Measurements from ENCODE around the gene RAB7A. TPM values are rescaled to one million over a fixed set of nuclear protein-coding genes. Genes with fewer than 3 reads are reported as not detected.
"Not testable (repeated sequence)": the region's sequence is repeated elsewhere in the genome, so short reads cannot be mapped to it uniquely, and the experiment has no call there.

RAB7A gene
- total RNA-seq, 4 donors from 2014 or later: 81.0 to 116 (median 87.0) TPM

DNA sequence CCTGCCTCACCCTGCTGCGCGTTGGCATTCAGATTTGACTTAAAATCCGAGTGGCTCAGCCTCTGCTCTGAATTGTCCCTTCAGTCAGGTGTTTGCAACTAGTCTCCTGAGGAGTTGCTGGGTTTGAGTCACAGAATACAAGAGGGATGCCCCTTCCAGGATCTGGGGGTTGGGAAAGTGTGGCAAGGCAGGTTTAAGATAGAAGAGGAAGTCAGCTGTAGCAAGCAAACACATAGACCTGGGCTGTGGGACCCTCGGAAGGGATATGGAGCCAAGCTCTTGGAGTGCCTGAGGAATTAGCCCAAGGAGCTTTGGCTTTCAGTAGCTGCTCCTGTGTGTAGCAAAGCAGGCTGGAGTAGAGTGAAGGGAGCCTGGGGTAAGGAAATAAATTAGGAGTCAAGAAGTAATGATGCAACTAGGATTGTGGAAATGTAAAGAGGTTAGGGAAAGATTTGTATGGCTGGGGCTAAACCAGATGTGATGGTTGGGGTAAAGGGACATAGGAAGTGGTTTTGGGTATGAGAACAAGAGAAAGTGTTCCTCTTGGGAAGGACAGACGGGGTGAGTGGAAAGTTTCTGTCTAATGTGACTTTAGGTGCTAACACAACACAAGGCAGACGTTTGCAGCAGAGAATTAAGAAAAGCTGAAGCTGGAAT, 41.2 kb downstream of the RAB7A start:
- Histone ChIP-seq H3K27ac (replicated peaks in 1 of 4) (no peak overlapping the region), H3K36me3 (peaks cover 0 to 11% (median 9%) of the 10 kb centered on the region in 4 donors), H3K4me1 (peaks cover 42 to 69% (median 59%) of the 10 kb centered on the region in 4 donors), H3K27me3 (no peaks in the 10 kb centered on the region), H3K9me3 (no peaks in the 10 kb centered on the region), H3K4me3 (no peak overlapping the region)
- TF ChIP-seq POLR2AphosphoS5 (IDR thresholded peaks at IDR 0.05): no peak
- 70% methylated on average over 6 of the region's 6 CpGs for WGBS
- no peak for DNase-seq (ENCODE audit: extremely low spot score)
- intact Hi-C loops (cut with DNase I): no loop called here

DNA sequence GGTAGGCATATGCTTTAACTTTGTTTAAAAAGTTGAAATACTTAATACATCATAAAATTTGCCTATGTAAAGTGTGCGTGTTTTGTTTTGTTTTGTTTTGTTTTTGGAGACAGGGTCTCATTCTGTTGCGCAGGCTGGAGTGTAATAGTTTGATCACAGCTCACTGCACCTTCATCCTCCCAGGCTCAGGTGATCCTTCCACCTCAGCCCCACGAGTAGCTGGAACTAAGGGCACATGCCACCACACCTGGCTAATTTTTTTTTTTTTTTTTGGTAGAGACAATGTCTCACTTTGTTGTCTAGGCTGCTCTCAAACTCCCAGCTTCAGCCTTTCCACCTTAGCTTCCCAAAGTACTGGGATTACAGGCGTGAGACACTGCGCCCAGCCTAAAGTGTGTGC, 42.5 kb downstream of the RAB7A start:
- peaks cover 0 to 11% (median 9%) of the 10 kb centered on the region in 4 donors for H3K36me3 ChIP-seq
- H3K27me3 ChIP-seq: no peaks in the 10 kb centered on the region
- no peak for TF ChIP-seq EP300 (IDR thresholded peaks at IDR 0.05)
- TF ChIP-seq POLR2A (IDR thresholded peaks at IDR 0.05; ENCODE audit: low read depth): no peak
- TF ChIP-seq POLR2AphosphoS5 (IDR thresholded peaks at IDR 0.05): no peak
- TF ChIP-seq, protein P1, sequence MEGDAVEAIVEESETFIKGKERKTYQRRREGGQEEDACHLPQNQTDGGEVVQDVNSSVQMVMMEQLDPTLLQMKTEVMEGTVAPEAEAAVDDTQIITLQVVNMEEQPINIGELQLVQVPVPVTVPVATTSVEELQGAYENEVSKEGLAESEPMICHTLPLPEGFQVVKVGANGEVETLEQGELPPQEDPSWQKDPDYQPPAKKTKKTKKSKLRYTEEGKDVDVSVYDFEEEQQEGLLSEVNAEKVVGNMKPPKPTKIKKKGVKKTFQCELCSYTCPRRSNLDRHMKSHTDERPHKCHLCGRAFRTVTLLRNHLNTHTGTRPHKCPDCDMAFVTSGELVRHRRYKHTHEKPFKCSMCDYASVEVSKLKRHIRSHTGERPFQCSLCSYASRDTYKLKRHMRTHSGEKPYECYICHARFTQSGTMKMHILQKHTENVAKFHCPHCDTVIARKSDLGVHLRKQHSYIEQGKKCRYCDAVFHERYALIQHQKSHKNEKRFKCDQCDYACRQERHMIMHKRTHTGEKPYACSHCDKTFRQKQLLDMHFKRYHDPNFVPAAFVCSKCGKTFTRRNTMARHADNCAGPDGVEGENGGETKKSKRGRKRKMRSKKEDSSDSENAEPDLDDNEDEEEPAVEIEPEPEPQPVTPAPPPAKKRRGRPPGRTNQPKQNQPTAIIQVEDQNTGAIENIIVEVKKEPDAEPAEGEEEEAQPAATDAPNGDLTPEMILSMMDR (IDR thresholded peaks at IDR 0.05): no peak
- intact Hi-C loops (cut with DNase I): no loop called here
- no peak for DNase-seq (ENCODE audit: extremely low spot score)
- no peak overlapping the region for H3K27ac ChIP-seq (replicated peaks in 1 of 4)
- WGBS: 92% methylated on average over 5 of the region's 5 CpGs
- no peak overlapping the region for H3K4me3 ChIP-seq
- peaks cover 40 to 64% (median 61%) of the 10 kb centered on the region in 4 donors for H3K4me1 ChIP-seq
- H3K9me3 ChIP-seq: no peaks in the 10 kb centered on the region

DNA sequence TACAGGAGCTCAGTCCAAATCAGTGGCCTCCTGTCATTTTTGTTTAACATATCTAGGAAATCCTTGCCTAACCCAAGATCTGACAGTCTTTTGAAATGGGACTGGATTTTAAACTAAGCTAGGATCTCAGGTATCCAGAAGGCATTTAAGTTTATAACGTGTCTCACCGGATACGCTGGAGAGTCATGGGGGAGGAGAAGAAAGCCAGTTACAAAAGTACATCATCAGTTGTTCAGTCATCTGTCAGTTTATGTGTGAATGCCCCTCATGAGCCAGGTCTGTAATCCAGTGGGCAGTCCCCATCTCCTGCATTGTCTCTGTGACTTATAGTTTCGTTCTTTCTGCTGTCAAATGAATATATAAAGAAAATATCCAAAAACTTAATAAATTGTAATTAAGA, 44.4 kb downstream of the RAB7A start:
- H3K4me1 ChIP-seq: peaks cover 40 to 74% (median 73%) of the 10 kb centered on the region in 4 donors
- TF ChIP-seq POLR2AphosphoS5 (IDR thresholded peaks at IDR 0.05) (no peak), EP300 (IDR thresholded peaks at IDR 0.05) (no peak), POLR2A (IDR thresholded peaks at IDR 0.05; ENCODE audit: low read depth) (no peak)
- TF ChIP-seq, protein P1 (IDR thresholded peaks at IDR 0.05): no peak
- intact Hi-C loops (cut with DNase I): no loop called here
- peaks cover 0 to 2% (median under 1%) of the 10 kb centered on the region in 4 donors for H3K36me3 ChIP-seq
- no peak overlapping the region for H3K4me3 ChIP-seq
- no peaks in the 10 kb centered on the region for H3K9me3 ChIP-seq
- no peaks in the 10 kb centered on the region for H3K27me3 ChIP-seq
- DNase-seq (ENCODE audit: extremely low spot score): no peak
- no peak overlapping the region for H3K27ac ChIP-seq (replicated peaks in 1 of 4)
- WGBS: 89% methylated on average over 4 of the region's 4 CpGs

DNA sequence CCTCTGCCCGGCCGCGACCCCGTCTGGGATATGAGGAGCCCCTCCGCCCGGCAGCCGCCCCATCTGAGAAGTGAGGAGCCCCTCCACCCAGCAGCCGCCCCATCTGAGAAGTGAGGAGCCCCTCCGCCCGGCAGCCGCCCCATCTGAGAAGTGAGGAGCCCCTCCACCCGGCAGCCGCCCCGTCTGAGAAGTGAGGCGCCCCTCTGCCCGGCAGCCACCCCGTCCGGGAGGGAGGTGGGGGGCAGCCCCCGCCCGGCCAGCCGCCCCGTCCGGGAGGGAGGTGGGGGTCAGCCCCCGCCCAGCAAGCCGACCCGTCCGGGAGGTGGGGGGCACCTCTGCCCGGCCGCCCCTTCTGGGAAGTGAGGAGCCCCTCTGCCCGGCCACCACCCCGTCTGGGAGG, 47.2 kb downstream of the RAB7A start:
- peaks cover 40 to 76% (median 71%) of the 10 kb centered on the region in 4 donors for H3K4me1 ChIP-seq
- intact Hi-C loops (cut with DNase I); H3K9me3 ChIP-seq; H3K27me3 ChIP-seq; H3K4me3 ChIP-seq; H3K27ac ChIP-seq (replicated peaks in 1 of 4); H3K36me3 ChIP-seq; DNase-seq (ENCODE audit: extremely low spot score): not testable (repeated sequence)
- 98% methylated on average over 23 of the region's 31 CpGs for WGBS

DNA sequence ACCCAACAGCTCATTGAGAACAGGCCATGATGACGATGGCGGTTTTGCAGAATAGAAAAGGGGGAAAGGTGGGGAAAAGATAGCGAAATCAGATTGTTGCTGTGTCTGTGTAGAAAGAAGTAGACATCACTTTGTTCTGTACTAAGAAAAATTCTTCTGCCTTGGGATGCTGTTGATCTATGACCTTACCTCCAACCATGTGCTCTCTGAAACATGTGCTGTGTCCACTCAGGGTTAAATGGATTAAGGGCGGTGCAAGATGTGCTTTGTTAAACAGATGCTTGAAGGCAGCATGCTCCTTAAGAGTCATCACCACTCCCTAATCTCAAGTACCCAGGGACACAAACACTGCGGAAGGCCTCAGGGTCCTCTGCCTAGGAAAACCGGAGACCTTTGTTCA, 47.6 kb downstream of the RAB7A start:
- H3K9me3 ChIP-seq; H3K27me3 ChIP-seq; intact Hi-C loops (cut with DNase I); H3K27ac ChIP-seq (replicated peaks in 1 of 4); H3K4me3 ChIP-seq; DNase-seq (ENCODE audit: extremely low spot score); H3K36me3 ChIP-seq: not testable (repeated sequence)
- WGBS: 75% methylated on average over 6 of the region's 6 CpGs
- H3K4me1 ChIP-seq: peaks cover 40 to 76% (median 71%) of the 10 kb centered on the region in 4 donors

DNA sequence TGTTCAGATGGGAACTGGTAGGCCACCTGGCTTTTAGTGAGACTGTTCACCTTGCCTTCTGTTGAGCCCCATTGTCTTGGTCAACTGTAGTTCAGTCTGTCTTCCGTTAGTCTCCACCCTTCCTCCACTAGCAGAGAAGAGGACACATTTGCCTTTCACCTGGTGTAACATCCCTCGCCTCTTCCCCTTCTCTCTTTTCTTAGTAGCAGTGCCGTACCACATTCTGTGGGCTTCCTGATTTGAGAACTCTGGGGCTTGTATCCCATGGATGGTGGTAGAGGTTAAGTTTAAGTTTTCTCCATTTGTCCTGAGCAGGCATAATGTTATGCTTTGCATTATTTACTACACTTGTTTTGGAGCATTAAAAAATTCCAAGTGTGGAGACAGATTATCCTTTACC, 49.3 kb downstream of the RAB7A start:
- H3K27me3 ChIP-seq: no peaks in the 10 kb centered on the region
- WGBS: 77% methylated on average over 3 of the region's 3 CpGs
- intact Hi-C loops (cut with DNase I): no loop called here
- no peak overlapping the region for H3K27ac ChIP-seq (replicated peaks in 1 of 4)
- no peak overlapping the region for H3K4me3 ChIP-seq
- H3K36me3 ChIP-seq: no peaks in the 10 kb centered on the region
- no peak for DNase-seq (ENCODE audit: extremely low spot score)
- peaks cover 46 to 75% (median 71%) of the 10 kb centered on the region in 4 donors for H3K4me1 ChIP-seq
- H3K9me3 ChIP-seq: no peaks in the 10 kb centered on the region
- TF ChIP-seq, protein P1 (IDR thresholded peaks at IDR 0.05): no peak
